ENCODE results near the gene MVB12A.
A peak's percentile ranks its signal among the peaks of the same experiment; 100 is the strongest.

MVB12A gene

DNA sequence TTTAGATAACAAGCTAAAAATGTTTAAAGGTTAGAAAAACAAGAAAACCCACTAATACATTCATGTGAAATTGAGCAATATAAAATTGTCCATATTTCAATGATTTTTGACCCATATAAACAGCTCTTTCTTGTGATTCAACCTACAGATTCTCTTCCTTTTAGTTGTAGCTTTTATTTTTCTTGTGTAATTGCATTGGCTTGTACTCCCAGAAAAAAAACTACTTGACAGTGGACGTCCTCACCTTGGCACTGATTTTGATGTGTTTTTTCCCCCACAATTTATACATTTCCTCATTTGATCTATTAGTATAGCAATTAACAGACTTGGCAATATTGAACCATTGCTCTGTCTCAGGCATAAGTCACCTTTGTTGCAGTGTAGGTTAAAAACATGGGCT, 30.6 kb upstream of the MVB12A start:
- TF ChIP-seq, protein P1, sequence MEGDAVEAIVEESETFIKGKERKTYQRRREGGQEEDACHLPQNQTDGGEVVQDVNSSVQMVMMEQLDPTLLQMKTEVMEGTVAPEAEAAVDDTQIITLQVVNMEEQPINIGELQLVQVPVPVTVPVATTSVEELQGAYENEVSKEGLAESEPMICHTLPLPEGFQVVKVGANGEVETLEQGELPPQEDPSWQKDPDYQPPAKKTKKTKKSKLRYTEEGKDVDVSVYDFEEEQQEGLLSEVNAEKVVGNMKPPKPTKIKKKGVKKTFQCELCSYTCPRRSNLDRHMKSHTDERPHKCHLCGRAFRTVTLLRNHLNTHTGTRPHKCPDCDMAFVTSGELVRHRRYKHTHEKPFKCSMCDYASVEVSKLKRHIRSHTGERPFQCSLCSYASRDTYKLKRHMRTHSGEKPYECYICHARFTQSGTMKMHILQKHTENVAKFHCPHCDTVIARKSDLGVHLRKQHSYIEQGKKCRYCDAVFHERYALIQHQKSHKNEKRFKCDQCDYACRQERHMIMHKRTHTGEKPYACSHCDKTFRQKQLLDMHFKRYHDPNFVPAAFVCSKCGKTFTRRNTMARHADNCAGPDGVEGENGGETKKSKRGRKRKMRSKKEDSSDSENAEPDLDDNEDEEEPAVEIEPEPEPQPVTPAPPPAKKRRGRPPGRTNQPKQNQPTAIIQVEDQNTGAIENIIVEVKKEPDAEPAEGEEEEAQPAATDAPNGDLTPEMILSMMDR (conservative IDR thresholded peaks at IDR 0.05; ENCODE audit: control insufficient read depth, insufficient read depth, low read depth, low read length), result no peak
- H3K4me3 ChIP-seq (ENCODE audit: control insufficient read depth, low read depth, low read length), result no peak overlapping the region
- DNase-seq (ENCODE audit: low read depth), result no peak

DNA sequence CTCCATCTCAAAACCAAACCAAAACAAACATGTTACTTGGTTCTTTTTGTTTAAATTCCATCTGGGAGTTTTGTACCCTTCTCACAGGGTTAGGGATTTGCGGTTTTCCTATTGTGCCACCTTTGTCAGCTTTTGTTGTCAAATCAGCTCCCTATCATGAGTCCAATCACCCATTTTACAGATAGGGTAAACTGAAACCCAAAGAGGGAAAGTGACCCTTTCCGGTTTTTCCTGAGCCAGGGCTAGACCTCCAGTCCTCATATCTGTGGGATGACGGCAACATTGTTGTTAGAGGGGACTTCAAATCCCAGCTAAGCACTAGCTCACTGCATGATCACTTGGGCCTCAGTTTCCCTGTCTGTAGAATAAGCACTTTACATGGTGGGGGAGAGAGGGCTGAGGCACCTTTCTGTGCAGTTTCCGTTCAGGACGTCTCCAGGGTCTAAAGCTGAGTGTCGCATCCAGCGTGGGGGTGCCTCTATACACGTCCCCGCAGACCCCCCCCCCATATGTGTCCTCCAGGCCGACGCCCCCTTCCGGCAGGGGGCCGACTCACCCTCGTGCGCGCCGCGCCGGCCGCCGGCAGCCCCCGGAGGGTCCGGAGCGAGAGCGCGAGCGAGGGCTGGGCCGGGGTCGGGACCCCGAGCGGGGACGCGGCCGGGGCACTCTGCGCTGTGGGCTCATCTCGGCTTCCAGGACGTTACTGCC, 29.7 kb upstream of the MVB12A start:
- TF ChIP-seq, protein P1 (conservative IDR thresholded peaks at IDR 0.05; ENCODE audit: control insufficient read depth, insufficient read depth, low read depth, low read length), result no peak
- peak overlapping the region; percentile 51 for H3K4me3 ChIP-seq (ENCODE audit: control insufficient read depth, low read depth, low read length)

DNA sequence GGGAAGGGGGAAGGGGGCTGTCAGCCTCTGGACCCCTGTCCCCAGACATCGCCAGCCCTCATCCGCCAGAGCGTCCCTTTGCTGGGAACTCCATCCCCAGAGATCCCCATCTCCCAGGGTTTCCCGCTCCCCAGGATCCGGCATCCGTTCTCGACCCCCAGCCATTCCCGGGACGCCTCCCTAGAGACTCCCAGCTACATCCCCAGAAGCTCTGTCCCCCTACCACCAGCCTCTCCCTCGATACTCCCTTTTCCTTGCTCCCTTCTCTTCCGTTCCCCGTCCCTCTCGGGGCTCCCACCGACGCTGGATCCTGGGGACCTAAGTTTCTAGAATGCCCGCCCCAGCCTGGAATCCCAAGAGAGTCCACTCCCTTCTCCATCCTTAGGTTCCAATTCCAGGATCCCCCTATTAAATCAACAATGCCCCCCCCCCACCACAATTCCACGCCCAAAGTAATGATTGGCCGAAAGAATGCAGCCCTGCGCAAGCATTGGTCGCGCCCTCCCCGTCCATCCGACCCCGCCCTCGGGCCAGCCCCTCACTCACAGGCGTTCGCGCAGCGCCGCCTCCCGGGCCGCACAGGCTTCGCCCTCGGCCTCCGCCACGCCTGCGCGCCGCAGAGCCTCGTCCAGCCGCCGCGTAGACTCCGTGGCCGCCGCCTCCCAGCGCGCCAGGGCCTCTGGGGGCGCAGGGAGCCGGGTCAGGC, 29.0 kb upstream of the MVB12A start:
- DNase-seq (ENCODE audit: low read depth), result peak; percentile 80
- H3K4me3 ChIP-seq (ENCODE audit: control insufficient read depth, low read depth, low read length), result peak overlapping the region; percentile 51
- TF ChIP-seq, protein P1 (conservative IDR thresholded peaks at IDR 0.05; ENCODE audit: control insufficient read depth, insufficient read depth, low read depth, low read length), result peak; percentile 35

More for the DNA sequence above, 29.7 kb upstream of the MVB12A start:
- DNase-seq (ENCODE audit: low read depth), result no peak

DNA sequence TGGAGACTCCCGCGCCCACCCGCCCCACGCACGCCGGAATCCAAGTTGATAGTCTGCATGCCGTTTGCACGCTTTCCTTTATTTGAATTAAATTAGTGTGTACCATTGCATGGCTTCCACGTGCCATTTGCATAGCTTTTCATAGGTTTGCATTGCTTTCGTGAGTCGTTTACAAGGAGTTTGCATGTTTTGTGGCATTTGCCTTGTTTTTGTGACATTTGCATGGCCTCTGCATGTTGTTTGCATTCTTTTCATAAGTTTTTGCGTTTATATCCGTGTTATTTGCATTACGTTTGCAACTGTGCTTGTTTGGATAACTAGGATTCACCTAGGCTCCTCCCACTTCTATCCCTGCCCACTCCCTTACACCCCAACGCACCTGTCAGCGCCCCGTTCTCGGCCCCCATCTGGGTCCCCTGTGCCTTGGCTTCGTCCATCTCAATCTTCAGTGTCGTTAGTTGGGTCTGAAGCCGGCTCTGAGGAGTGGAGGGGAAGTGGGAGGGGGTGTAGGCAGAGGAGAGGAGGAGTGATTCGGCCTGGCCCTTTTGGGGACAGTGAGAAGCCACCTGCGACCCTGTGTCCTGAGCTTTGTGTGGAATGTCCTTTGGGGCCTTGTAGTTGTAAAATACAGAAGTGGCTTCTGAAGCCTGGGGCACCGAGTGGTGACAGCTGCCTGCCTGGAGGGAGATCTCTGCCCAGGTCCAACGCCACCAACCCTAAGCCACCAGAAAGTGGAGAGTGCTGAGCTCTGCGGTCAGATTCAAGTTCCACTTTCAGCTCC, 28.3 kb upstream of the MVB12A start:
- H3K4me3 ChIP-seq (ENCODE audit: control insufficient read depth, low read depth, low read length), result peak overlapping the region; percentile 37
- TF ChIP-seq, protein P1 (conservative IDR thresholded peaks at IDR 0.05; ENCODE audit: control insufficient read depth, insufficient read depth, low read depth, low read length), result no peak
- DNase-seq (ENCODE audit: low read depth), result no peak

DNA sequence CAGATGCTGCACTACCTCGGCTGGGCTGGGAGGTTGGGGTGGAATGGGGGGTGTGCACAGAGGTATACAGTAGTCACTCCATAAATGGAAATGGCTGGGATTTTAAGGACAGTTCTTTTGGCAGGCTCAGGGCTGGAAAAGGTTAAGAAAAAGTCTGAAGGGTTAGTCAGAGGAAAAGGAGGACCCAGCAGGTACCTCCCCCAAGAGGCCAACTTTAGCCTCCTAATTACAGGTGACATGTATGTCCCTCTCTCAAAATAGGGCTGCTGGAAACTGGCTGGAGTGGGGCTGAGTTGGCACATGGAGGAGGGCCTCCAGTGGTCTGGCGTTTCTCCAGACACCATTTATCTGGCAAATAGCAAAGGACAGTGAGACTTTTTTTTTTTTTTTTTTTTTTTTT, 26.8 kb upstream of the MVB12A start:
- DNase-seq (ENCODE audit: low read depth), result no peak
- H3K4me3 ChIP-seq (ENCODE audit: control insufficient read depth, low read depth, low read length), result no peak overlapping the region
- TF ChIP-seq, protein P1 (conservative IDR thresholded peaks at IDR 0.05; ENCODE audit: control insufficient read depth, insufficient read depth, low read depth, low read length), result no peak

DNA sequence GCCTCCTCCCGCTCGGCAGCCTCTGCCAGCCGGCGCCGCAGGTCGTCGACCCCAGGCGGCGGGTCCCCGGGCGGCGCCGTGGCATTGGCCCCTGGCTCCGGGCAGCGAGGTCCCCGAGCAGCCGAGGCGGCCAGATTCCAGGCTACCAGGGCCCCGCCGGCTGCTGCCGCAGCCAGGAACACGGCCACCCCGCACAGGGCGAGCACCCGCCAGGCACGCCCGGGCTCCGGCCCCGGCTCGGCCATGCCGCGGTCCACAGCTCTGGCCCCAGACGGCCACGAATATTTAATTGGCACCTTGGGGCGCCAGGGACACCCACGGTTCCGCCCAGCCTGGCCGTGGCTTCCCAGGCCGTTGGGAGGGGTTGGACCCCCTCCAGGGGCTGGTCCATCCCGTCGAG, 25.9 kb upstream of the MVB12A start, which contains the start of gene CCDC194:
Gene CCDC194 (minus strand): TSS at position 283 of the 400 bp plus-strand sequence. CDS start 38 bp downstream, at position 245.
- no peak within 1 kb of the TSS for H3K4me3 ChIP-seq (ENCODE audit: control insufficient read depth, low read depth, low read length)
- TF ChIP-seq, protein P1 (conservative IDR thresholded peaks at IDR 0.05; ENCODE audit: control insufficient read depth, insufficient read depth, low read depth, low read length), result no peak
- DNase-seq (ENCODE audit: low read depth), result no peak

All from fibroblast of mammary gland (primary cell).